ENCODE results near the gene CACNA1C.
A peak's percentile ranks its signal among the peaks of the same experiment; 100 is the strongest.

CACNA1C gene

GRCh38 chr12:2052826-2053678 is at the start of gene CACNA1C:
Gene CACNA1C (plus strand): TSS chr12:2052987. CDS start chr12:2053563, 576 bp downstream.
- Histone ChIP-seq H3K4me3 (ENCODE audit: low read depth, low read length) (peak within 1 kb of the TSS; percentile 53), H3K27me3 (replicated peaks) (peaks cover 52% of the 10 kb centered on the region), H3K36me3 (replicated peaks) (no peaks in the 10 kb centered on the region), H3K27ac (no peak within 1 kb of the TSS)
- DNase-seq: no peak
- in situ Hi-C loops (cut with HindIII; ENCODE audit: low pct_ligation_motif_present, low sequenced_read_pairs): no loop called here
- TF ChIP-seq CTCF (IDR thresholded peaks at IDR 0.05; ENCODE audit: low read depth, low read length, missing control alignments): peak; percentile 44

- H3K27ac ChIP-seq: peak overlapping the region; percentile 79
- H3K27me3 ChIP-seq (replicated peaks): no peaks in the 10 kb centered on the region
- peak; percentile 2 for DNase-seq
- no peaks in the 10 kb centered on the region for H3K36me3 ChIP-seq (replicated peaks)
- TF ChIP-seq CTCF (IDR thresholded peaks at IDR 0.05; ENCODE audit: low read depth, low read length, missing control alignments): no peak
- peak overlapping the region; percentile 98 for H3K4me3 ChIP-seq (ENCODE audit: low read depth, low read length)
- in situ Hi-C loops (cut with HindIII; ENCODE audit: low pct_ligation_motif_present, low sequenced_read_pairs): no loop called here
These were observed 49.1 kb upstream of the CACNA1C start for GRCh38 chr12:2003676-2004112.

GRCh38 chr12:2004113-2004929 is 48.5 kb upstream of the CACNA1C start, which contains the start of gene DCP1B:
Gene DCP1B (minus strand): TSS chr12:2004457. CDS start chr12:2004431, 26 bp downstream.
- TF ChIP-seq CTCF (IDR thresholded peaks at IDR 0.05; ENCODE audit: low read depth, low read length, missing control alignments): peak; percentile 11
- no peaks in the 10 kb centered on the region for H3K27me3 ChIP-seq (replicated peaks)
- peak within 1 kb of the TSS; percentile 79 for H3K27ac ChIP-seq
- peak within 1 kb of the TSS; percentile 98 for H3K4me3 ChIP-seq (ENCODE audit: low read depth, low read length)
- DNase-seq: peak; percentile 97
- no peaks in the 10 kb centered on the region for H3K36me3 ChIP-seq (replicated peaks)
- in situ Hi-C loops (cut with HindIII; ENCODE audit: low pct_ligation_motif_present, low sequenced_read_pairs): no loop called here

GRCh38 chr12:2008677-2009076 is 44.1 kb upstream of the CACNA1C start:
- Histone ChIP-seq H3K27ac (no peak overlapping the region), H3K27me3 (replicated peaks) (no peaks in the 10 kb centered on the region), H3K36me3 (replicated peaks) (no peaks in the 10 kb centered on the region), H3K4me3 (ENCODE audit: low read depth, low read length) (no peak overlapping the region)
- no peak for TF ChIP-seq CTCF (IDR thresholded peaks at IDR 0.05; ENCODE audit: low read depth, low read length, missing control alignments)
- in situ Hi-C loops (cut with HindIII; ENCODE audit: low pct_ligation_motif_present, low sequenced_read_pairs): no loop called here
- no peak for DNase-seq

- Histone ChIP-seq H3K27me3 (replicated peaks) (no peaks in the 10 kb centered on the region), H3K36me3 (replicated peaks) (no peaks in the 10 kb centered on the region), H3K27ac (no peak overlapping the region), H3K4me3 (ENCODE audit: low read depth, low read length) (no peak overlapping the region)
- in situ Hi-C loops (cut with HindIII; ENCODE audit: low pct_ligation_motif_present, low sequenced_read_pairs): no loop called here
- no peak for DNase-seq
- TF ChIP-seq CTCF (IDR thresholded peaks at IDR 0.05; ENCODE audit: low read depth, low read length, missing control alignments): no peak
These were observed 43.2 kb upstream of the CACNA1C start for GRCh38 chr12:2009623-2010022.

Measured in brain microvascular endothelial cell (primary cell).